ENCODE results near the gene BUD23.
A peak's percentile ranks its signal among the peaks of the same experiment; 100 is the strongest.
"Not testable (repeated sequence)": the region's sequence is repeated elsewhere in the genome, so short reads cannot be mapped to it uniquely, and the experiment has no call there.

The BUD23 gene

DNA sequence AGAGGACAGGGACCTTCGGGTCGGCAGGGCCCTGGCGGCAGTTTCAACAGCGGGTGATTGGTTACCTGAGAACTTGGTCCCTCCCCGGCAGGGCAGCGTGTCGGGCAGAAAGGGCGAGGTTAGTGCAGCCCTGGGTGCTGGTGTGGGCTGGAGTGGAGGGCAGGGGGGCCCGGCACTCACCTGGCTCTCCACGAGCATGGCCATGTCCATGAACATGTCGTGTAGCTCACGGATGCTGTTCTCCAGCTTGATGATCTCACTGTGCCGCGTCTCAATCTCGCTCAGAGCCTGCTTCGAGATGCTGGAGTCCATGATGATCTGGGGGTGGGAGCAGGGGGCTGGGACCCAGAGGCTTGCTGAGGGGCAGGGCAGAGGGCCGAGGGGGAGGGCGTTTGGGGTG is 19.3 kb downstream of the BUD23 start:
- no peak for DNase-seq

DNA sequence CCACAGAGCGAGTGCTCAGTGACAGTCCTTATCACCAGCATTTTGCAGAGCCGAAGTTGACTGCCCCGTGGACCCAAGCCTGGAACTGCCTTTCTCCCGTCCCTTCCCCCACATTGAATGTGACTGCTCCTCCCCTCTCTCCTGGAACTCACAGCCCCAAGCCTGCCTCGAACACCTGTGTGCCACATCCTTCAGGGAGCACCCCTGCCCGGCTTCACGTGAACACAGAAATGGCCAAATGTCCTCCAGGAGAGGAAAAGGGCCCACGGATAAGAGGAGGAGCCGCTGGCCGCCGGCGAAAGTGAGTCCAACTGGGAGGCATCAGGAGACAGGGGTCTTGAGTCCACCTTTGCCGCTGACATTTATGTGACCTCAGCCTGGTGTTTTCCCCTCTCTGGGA is 19.8 kb downstream of the BUD23 start:
- no peak for DNase-seq

DNA sequence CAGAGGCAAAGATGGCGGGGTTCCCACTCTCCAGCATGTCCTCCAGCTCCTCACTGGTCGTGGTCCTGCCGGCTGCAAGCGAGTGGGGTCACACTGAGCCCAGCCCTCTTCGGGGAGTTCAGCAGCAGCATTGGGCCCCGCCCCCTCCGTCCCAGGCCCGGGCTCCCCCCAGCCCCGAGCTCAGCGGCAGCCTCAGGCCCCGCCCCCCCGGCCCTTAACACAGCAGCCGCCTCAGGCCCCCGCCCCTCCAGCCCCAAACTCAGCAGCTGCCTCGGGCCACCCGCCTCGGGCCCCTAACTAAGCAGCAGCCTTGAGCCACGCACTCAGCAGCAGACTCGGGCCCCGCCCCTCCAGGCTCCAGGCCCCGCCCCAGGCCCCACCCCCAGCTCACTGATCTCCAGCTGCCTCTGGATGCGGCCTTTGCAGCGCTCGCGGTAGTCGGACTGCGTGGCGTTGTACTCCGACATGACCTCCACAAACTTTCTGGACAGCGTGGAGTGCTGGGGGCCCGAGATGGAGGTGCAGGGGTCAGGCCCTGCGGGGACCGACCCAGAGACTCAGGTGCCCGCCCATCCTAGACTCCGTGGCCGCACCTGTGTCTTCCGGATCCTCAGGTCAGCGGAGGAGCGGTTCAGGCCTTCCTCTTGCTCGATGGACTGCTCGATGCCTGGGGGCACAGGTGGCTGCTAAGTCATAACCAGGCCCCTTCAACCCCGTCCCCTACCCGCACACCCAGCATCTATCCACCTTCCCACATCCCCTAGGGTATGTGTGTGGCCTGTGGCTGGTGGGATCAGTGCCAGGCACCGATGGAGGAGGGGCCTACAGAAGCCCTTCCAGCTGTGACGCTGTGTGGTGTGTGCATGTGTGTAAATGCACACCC is 20.6 kb downstream of the BUD23 start:
- peak; percentile 60 for DNase-seq

DNA sequence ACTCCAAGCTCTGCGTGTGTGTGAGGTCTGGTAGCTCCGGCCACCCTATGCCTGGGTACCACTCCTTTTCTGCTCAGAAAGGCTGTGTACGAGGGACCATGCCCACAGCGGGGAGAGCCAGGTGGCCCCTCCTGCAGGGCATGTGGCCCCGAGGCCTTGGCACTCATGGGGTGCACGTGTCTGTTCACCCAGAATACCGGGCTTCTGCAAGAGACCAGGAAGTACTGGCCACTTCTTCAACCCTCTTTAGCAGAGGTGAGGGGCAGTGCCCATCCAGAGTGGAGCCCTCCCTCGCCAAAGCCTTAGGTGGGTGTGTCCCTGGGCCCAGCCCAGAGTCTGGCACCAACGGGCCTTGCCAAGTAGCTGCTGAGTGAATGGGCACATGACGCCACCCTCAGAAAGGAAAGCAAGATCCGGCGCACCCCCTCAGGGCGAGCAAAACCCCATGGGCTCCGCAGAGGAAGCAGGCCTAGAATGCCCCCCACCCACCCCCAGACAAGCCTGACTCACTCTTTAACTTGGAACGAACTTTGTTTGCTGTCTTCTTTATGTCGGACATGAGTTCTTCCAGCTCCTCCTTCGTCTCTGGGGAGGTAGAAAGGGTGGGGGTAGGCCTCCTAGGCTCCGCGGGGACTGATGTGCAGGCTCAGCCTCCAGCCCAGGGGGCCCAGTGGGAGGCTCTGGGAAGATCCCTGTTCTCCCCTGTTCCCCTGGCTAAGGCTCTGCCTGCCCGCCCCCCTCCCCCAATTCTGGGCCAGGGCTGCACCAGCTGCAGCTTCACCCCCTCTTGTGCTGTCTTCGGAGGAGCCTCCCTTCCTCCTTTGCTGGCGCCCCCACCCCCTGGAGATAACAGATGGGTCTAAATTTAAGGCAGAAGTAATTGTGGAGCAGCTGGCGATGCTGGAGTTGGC is 21.5 kb downstream of the BUD23 start:
- DNase-seq: no peak

DNA sequence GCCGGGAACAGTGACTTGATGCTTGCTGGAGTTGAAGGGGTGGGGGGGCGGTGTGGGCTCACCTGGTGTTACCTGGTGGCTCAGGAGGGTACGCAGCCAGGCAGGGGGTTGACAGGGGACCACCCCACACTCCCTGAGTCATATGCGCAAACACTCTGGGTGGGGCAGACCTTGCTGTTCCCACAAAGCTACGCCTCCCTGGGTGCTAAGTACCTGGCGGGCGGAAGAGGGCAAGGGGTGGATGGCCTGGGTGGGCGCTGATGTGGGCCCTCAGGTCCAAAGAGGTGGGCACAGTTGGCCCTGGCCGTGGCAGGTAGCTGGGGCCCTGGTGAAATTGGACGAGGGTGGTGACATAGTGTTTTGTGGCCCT is 22.1 kb downstream of the BUD23 start:
- DNase-seq: no peak

DNA sequence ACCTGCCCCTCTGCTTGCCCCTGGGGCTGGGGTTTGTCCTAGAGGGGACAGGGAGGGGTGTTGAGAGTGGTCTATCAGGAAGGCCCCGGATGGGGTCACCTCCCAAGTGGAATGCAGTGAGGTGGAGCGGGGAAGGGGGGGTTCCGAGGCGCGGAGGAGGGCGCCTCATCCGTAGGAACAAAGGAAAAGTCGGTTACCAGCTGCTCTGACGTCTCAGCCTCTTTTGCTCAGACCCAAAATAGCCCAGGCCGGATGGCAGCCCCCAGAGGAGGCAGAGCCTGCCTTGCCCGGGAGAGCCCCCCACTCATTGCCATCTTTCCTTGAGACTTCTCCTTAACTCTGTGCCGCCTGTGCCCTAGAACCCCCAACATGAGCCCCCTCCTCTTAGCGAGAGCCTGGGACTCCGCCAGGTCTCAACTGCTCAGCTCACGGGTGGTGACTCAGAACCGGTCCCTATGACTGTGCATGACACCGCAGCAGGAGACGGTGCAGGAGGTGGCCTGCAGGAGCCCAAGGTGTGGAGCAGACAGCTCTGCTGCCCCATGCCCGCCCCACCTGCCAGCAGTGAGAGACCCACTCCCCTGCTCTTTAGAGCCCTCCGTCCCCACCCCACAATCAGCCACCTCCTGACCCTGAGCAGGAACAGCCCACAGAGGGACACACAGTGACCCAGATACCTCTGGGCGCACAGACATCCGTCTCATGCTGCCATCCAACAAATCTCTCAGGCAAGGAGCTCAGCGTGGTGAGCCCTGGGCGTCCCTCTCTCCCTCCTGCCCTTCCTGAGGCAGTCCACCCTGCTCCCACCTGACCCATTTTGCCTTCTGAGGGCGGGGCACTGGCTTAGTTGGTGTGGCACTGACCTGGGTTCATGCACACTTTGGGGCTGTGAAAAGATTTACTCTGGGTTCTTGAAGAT is 23.0 kb downstream of the BUD23 start:
- peak; percentile 70 for DNase-seq

DNA sequence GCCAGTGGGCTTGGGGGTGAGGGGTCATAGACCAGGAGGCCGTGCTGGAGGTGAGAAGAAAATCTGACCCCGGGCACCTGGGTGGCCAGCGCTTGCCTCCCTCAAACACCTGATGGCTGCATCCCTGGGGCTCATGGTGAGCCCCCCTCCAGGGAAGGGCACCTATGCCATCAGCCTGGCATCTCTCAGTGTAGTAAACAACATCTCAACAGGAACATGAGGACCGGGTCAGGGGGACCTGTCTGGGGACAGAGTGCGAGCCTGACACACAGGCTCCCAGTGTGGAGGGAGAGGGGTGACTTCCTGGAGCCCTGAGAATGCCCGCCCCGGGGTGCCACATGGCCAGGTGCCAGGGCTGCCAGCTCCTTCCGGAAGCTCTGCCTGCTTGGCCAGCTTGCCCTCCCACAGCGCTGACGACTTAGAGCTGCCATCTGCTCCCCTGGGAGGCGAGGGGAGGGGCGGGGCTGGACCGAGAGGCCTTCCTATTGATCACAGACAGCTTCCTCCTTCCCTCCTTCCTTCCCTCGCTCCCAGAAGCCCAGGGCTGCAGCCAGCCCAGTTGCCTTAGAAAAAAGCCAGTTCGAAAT is 23.7 kb downstream of the BUD23 start:
- DNase-seq: no peak

DNA sequence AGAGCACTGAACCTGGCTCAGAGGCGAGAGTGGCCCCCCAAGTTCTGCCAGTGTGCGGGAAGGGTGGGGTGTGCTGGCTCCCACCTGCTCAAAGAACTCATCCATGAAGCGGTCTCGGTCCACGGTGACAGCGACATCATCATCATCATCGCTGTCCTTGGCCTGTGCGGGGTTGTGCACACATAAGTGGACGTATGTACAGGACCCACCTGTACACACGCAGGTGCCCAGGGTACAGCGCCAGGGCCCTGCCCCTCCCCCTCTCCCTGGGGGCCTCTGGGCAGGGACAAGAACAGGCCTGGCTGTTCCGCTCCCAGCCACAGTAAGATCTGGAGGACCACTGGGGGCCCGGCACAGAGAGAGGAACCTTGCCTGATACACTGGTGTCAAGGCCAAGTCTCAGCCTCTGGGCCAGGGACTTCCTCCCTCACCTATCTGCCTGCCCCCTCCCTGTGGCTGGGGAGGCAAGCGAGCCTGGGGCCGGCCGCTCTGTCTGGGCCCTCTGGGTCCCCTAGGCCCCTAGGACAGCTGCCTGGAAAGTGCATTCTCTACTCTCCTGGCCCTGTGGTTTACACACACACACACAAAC is 25.7 kb downstream of the BUD23 start:
- DNase-seq: no peak

DNA sequence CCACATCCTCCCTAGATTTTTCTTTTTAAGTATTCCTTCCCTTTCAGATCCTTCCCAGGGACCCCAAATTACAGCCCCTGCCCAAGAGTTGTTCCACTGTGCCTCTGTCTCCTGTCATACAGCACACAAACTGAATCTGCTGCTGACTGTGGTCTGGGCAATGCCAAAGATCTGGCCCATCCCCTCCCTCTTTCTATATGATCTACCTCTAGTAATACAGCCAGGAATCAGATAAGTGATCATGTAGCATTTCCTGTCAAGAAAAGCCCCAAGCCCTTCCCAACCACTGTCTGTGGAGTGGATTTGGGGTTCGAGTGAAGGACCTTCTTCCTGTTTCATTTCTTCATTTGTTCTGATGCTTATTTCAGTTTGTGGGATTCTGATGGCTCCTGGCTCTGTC is 29.4 kb downstream of the BUD23 start:
- no peak for DNase-seq

DNA sequence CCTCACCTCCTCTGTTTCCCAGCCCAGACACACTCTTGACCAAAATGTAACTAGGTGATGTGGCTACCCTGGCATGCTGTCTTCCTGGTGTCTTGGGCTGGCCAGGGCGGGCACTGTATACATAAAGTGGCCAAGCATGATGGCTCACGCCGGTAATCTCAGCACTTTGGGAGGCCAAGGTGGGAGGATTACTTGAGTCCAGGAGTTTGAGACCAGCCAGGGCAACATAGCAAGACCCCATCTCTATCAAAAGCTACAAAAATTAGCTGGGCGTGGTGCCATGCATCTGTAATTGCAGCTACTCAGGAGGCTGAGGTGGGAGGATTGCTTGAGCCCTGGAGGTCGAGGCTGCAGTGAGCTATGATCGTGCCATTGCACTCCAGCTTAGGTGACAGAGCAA is 29.9 kb downstream of the BUD23 start:
- not testable (repeated sequence) for DNase-seq

DNA sequence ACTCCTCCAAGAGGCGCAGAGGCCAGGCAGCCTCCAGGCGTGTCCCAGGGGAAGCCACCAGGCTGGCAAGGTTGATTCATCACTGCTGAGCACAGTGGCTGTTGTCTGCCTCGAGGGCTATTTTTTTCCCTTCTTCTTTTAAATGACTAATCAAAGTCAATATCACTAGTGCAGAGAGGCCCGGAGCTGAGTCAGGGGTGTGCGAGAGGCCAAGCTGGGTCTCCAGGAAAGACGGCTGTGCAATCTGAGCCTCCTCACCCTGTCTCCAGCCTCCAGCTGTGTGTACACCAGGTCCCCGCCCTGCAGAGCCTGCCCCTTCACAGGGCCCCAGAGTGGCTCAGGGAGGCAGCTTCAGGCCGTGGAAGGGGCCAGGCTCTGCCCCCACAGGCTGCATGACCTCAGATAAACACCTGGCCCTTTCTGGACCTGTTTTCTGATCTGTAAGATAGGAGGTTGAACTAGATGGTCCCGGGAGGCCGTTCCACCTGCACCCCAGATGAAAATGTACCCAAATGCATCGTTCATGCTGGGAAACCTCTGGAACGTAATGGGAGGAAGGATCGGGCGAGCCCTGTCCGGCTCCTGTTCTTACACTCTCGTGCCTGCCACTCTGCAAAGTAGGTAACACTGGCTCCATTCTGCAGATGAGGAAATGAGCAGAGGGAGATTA is 32.4 kb downstream of the BUD23 start:
- DNase-seq: peak; percentile 86

DNA sequence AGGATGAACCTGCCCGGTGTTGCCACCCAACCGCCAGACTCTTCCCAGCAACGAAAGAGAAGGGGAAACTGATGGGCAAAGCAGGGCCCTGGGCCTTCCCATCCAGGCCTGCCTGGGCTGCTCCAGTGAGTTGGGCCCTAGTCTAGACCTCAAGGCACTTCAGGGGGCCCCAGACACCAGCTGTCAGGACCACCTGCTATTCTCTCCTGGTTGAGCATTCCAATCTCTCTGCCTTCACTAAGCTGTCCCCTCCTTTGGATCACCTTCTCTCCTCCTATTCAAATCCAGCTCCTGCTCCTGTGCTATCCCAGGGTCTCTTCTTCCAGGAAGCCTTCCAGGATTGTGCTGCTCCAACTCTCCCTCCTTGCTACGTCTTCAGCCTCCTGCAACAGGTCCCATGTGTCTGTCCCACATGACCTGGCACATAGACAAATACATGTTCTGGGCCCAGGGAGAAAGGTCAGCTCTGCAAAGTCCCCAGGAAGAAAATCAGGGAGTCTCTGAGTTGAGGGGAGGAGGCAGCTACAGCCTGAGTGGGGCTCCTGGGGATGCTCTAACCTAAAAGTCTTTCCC is 33.0 kb downstream of the BUD23 start:
- DNase-seq: no peak

DNA sequence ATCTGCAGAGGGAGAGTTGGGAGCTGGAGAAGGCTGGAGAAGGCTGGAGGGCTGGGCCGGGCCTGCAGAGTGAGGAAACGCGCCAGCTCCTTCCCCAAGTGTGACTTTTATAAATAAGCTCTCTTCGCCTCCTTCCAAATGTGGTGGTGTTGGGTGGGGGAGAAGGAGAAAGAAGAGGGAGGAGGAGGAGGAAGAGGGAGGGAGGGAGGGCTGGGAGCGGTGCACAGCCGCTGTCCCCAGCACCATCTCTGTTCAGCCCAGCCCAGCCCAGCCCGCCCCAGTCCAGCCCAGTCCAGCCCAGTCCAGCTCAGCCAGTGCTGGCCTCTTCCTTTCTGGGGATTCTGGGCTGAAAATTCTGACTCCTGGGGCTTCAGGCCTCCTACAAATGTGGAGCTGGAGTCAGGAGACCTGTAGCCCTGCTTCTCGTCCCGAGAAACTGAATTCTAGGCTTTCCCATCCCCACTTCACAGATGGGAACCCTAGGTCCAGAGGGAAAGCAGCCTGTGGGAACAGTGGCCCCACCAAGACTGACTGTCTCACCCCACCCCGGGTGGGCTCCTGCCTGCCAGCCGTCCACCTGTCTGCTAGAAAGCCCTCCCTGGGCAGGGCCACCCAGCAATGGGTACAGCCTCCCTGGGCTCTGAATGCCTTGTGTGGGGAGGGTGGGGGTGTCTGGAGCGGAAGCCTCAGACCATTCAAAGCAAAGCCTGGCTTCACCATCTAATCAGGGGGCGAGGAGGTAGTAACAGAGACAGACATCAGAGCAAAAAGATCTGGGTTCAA is 33.8 kb downstream of the BUD23 start:
- no peak for DNase-seq

DNA sequence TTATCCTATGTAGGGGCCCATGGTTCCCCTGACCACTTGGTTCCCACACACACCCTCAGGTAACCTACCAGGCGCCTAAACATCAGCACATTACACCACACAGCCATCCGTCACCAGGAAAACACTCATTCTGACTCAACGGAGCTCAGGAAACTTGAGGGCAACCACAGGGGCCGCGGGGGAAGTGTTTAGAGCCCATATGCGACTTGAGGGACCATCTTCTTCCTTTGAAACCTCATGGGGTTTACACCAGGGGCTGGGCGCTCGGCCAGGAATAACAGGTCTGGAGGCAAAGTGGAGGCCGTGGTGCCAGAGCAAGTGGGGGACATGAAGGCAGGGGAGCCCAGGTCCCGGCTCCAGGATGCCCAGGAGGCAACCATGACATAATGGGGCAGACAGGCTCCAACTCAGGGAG is 34.6 kb downstream of the BUD23 start:
- DNase-seq: peak; percentile 88

DNA sequence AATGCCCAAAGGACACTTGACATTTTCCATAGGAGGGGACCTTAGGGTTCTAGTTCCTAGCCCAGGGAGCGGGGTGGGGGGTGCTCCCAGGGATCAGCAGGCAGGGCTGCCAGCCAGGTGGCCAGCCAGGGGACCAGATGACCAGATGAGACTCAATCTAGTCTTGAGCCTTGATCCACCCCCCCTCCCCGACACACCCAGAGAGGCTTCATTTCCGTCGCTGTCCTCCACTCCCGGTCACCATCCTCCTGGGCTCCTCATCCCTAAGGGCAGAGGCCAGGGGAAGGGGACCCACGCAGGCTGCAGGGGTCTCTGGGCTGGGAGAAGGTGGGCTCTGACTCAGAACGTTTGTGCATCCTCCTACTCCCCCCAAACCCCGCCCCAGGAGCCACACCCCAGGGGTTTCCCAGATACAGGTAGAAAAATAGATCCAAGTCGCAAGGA is 35.1 kb downstream of the BUD23 start:
- peak; percentile 50 for DNase-seq

DNA sequence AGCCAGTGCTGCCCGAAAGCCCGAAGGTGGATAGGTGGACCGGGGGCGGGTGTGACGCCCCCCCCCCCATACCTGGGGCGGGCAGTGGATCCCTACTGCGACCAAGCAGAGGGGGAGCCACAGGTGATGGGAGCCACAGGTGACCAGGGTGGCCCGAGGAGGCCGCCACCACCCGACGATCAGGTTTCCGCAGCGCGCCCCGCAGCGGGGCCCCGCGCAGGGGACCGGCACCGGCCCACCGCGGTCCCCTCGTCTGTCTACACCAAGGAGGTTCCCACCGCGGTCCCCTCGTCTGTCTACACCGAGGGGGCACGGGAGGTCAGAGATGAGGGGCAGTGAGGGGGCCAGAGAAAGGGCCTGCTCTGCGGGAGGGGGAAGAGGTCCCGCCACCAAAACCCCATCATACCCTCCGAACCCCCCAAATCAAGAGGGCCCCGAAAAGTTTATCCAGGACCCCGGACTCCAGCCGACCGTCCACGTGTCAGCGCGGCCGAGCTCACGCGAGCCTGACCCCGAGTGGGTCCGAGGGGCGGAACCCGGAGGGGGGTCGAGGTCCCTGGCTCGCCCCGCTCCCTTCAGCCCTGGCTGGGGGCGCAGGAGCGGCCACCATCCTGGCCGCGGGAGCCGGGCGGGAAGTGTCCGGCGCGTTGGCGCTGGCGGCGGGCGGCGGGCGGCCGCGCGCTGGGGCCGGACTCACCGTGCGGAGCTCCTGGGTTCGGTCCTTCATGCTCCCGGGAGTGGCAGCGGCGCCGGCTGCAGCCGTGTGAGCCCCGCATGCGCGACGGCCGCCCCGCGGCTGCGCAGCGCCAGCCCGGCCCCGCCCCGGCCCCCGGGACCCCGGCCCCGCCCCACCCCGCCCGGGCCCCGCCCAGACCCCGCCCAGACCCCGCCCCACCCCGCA is 35.8 kb downstream of the BUD23 start, which contains the start of gene STX1A:
STX1A (minus strand) TSS at position 765 of the 901 bp plus-strand sequence; CDS start at position 727, 38 bp downstream.
- peak; percentile 80 for DNase-seq

DNA sequence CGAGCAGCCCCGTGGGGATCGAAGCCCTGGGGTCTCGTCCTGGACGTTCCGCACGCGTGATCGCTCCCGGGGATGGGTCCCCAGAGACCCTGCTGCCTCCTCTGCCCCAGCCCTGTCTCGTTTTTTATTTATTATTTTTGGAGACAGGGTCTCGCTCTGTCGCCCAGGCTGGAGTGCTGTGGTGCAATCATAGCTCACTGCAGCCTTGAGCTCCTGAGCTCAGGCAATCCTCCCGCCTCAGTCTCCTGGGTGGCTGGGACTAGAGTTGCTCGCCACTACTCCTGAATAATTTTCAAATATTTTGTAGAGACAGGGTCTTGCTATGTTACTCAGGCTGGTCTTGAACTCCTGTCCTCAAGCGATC is 36.4 kb downstream of the BUD23 start:
- no peak for DNase-seq

DNA sequence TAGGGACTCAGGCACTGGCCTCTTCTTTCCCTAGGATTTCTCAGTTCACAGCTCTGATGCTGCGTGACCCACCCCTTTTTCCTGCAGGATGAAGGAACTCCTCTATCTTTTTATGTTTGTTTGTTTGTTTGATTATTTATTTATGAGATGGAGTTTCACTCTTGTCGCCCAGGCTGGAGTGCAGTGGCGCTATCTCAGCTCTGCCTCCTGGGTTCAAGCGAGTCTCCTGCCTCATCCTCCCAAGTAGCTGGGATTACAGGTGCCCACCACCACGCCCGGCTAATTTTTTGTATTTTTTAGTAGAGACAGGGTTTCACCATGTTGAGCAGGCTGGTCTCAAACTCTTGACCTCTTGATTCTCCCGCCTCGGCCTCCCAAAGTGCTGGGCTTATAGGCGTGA is 37.0 kb downstream of the BUD23 start:
- DNase-seq: not testable (repeated sequence)

DNA sequence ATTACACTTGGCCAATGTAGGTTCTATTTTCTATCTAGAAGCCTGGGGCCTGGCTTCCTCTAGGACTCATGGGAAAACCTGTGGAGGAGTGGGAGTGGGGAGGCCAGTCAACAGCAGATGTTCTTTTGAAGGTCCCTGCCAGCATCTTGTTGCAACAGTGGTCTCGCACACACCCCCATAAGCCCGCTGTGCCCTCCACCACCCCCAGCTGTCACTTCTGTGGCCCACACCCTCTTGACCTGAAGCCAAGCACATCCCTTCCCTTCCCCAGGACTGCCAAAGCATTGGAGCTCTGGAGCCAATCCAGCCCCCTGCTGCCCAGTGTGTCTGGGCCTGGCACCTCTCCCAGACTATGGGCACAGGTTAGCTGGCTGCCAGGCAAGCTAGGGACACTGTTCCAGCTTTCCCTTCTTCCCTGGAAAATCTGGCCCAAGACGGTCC is 38.0 kb downstream of the BUD23 start:
- DNase-seq: no peak

Measured in stimulated activated CD4-positive, alpha-beta T cell treated with anti-CD3 and anti-CD28 coated beads, Interleukin-15, amount 100 ng/mL, for 24 hours (primary cell).